NCI-H345 treated with DMSO at 0.1 percent for 48 hours (cell line): Measurements from ENCODE around the gene CXCL5.
A peak's percentile ranks its signal among the peaks of the same experiment; 100 is the strongest.
"Not testable (repeated sequence)": the region's sequence is repeated elsewhere in the genome, so short reads cannot be mapped to it uniquely, and the experiment has no call there.

Experiments
- DNase-seq: peaks from one replicate; lab custom pipeline; 2025; ENCODE audit not compliant: unreplicated experiment; lab: John Stamatoyannopoulos, UW

The CXCL5 gene

GRCh38 chr4:74015126-74015780 lies 16.8 kb upstream of the CXCL5 start:
- DNase-seq = no peak

- no peak for DNase-seq
These were observed 15.9 kb upstream of the CXCL5 start for GRCh38 chr4:74014332-74014731.

DNA sequence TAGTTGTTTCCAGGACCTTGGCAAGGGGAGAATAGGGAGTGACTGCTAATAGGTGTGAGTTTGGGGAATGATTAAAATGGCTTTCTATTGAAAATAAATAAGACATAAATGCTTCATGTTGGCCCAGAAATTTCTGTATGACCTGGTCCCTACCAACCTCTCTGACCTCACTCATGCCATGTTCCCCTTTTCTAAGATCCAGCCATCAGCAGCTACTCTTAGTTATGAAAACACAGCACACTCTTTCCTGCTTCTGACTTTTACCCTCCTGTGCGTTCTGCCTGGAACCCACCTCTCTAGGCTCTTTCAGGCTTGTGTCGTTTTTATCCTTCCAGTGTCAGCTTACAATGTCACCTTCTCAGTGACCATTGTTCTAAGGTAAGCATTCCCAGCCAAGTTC lies 14.8 kb upstream of the CXCL5 start:
- DNase-seq = no peak

DNA sequence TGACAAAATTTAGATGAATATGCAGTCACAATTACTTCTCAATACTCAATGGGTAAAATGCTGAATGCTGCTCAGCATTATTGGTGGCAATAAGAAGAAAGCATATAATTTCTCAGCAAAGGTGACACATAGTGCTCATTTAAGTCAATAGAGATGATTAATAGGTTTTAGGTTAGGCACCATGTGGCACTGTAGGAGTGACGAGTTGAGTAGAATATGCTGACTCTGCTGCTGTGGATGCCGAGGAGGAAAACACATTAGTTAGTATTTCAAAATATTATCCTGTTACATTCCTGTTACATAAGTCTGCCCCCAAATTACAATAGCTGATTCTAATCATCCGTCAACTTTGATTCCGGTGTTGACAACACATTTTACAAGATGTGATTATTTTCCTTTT lies 13.7 kb upstream of the CXCL5 start:
- DNase-seq = no peak

- DNase-seq = no peak
These were observed 10.8 kb upstream of the CXCL5 start for GRCh38 chr4:74009307-74009706.

GRCh38 chr4:74006009-74006476 lies 7.6 kb upstream of the CXCL5 start:
- DNase-seq = no peak

DNA sequence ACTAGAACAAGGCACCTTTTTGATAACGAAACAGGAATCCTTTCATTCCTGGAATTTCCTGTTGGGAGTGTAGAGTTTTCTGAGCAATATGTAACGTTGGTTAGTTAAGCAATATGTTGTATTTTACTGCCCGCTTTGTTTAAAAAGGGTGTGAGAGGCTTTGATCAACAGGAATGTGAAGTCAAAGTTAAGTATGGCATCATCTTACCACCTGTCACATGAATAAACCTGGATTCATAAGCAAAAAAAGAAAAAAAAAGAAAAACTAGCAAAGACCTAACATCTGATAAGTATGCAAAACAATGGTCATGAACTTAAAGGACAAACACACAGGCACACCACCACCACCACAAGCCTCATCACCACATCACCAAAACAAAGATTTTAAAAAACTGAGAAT lies 7.1 kb upstream of the CXCL5 start:
- no peak for DNase-seq

GRCh38 chr4:74004668-74005067 lies 6.2 kb upstream of the CXCL5 start:
- DNase-seq = no peak

GRCh38 chr4:74000301-74000700 lies 1.8 kb upstream of the CXCL5 start:
- DNase-seq = no peak

- DNase-seq = no peak
These were observed 6.4 kb downstream of the CXCL5 start for GRCh38 chr4:73992050-73992449.

DNA sequence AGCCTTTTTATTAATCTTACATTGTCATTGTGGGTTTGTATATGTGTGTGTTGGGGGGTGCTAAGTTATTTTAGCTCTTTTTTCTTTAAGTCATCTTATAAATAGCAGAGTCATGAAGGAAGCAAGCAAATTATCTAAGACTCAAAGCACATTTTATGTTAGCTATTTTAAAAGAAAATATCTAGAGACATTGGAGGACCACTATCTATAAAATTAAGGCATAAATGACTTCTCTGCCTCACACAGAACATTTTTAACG lies 6.8 kb downstream of the CXCL5 start:
- DNase-seq = no peak

DNA sequence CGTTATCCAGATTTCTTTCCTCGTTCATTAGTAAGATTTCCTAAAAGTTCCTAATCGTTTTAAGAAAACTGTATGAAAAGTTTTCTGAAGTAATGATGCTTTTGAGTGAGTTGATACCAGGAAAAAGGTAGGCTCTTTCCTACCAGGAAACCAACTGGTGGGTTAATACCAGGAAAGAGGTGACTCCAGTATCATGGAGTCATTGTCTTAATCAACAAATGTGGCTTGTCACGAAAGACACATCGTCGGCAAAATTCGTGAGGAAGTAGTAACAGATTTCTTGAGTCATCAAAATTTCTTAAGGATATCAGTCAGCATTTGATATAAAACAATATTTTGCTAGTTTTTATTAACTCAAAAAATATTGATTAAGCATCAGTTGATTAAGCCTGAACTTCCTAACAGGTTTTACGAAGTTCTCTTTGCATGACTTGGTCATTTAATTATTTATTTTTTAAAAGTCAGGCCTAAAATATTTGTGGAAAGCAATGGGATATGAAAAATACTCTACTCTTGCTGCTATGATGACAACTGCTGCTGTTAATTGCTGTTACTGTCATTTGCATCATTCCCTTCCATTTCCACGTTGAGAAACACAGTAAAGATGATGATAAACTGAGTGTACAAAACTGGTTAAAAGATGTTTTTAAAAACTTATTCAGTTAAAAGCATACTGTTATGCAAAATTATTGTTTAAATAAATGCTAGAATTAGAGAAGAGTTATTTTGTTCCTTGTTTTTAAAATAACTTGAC lies 7.3 kb downstream of the CXCL5 start:
- DNase-seq = no peak

GRCh38 chr4:73989928-73990327 lies 8.5 kb downstream of the CXCL5 start:
- DNase-seq = no peak

GRCh38 chr4:73989031-73989430 lies 9.4 kb downstream of the CXCL5 start:
- DNase-seq = no peak

- no peak for DNase-seq
These were observed 10.4 kb downstream of the CXCL5 start, which contains the start of gene PPBP for GRCh38 chr4:73988061-73988460. Gene PPBP, minus strand, starts transcription at chr4:73988190. Its CDS starts 87 bp downstream, at chr4:73988103.

- DNase-seq = no peak
These were observed 13.0 kb downstream of the CXCL5 start for GRCh38 chr4:73985528-73985852.

DNA sequence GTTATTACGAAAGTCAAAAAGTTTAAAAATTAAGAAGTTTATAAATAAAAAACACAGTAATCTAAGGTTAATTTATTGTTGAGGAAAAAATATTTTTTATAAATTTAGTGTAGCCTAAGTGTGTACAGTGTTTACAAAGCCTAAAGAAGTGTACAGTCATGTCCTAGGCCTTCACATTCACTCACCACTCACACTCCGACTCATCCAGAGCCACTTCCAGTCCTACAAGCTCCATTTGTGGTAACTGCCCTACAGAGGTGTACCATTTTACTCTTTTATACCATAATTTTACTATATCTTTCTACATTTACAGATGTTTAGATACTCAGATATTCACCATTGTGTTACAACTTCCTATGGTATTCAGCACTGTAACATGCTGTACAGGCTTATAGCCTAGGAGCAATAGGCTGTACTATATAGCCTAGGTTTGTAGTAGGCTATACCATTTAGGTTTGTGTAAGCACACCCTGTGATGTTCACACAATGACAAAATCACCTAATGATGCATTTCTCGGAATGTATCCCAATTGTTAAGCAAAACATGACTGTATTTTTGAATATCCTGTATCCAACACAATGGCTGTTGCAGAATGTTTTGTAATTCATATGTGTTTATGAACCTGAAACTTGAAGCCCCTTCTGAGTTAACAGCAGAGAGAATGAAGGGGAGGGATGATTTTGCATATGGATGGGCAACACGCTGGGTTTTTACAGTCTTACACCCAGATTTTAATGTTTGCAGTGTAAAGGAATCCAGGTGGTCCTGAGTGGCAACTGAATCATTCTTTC lies 13.5 kb downstream of the CXCL5 start:
- no peak for DNase-seq

- DNase-seq = not testable (repeated sequence)
These were observed 17.3 kb downstream of the CXCL5 start for GRCh38 chr4:73981175-73981574.

DNA sequence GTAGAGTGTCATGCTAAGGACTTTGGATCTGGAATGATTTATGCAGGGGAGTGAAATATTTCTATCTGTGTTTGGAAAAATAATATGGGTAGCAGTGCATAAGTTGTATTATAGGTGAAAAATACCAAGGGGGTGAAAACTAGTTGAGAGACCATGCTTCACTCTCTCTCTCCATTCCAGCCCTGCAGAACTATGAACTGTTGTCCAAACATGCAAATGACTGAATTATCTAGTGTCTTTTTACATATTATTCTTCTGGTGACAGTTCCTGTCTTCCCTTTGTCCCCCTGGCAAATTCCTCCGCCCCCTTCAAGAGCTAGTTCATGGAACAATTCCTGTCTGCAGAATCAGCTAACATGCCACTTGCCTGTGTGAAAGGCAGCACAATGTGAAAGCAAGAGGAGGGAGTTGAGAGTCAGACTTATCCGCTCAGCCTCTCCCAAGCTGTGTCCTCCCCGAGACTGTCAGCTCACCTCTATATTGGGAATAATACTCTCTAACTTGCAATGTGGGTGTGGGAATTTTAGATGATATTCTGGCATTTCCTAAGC lies 19.0 kb downstream of the CXCL5 start:
- DNase-seq = no peak

DNA sequence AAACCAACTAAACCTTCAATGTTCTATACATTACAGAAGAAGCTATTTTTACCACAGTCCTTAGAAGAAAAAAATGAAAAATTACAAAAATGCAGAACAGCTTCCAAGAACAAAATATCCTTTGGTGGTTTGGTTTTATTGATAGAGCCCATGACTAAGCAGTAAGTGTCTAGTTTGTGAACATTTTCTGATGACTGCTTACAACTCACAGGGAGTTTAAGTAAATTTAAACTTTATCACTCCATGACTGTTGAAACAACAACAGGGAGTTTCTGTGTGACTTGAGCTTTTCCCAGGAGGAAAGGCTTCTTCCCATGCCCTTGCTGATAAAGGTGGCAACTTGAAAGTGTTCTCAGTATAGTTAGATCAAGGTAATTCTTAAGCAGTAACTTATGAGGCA lies 19.6 kb downstream of the CXCL5 start:
- DNase-seq = no peak

DNA sequence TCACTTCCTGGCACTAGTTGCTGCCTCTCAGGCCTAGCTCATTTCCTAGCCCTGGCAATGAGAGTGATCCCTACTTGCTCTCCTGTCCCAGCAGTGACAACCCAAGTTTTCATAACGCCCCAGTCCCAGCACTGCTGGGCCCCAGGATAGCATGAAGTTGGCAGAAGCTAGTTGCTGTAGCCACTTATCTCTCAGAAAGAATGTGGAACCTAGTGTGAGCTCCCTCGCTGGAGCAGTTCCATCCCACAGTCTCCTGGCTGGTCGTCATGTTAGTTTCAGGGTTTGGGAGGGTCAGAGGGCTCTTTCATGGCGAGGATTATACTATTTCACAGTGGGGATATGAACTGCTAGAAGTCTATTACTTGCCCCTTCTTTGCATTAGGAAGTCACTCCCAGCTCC lies 21.8 kb downstream of the CXCL5 start:
- no peak for DNase-seq

DNA sequence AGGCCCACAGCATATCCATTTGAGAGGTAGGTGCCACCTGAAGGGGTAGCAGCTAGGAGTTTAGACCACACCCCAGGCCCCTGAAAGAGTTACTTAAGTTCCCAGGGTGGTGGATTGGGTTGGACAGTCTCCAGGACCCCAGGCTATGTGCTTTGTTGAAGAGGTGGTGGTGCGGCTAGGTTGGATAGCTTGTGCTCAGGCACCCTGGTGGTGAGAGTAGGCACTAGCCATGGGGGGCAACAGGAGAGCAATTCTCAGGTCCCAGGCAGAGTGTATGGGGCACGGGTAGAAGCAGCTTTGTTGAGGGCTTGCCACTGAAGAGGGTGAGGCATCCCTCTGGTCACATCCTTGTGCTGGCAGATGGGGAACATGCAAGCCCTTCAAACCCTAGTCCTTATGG lies 22.3 kb downstream of the CXCL5 start:
- DNase-seq = peak; percentile 18
